Fibroblast of skin of right quadriceps (primary cell): ENCODE measurements around the gene MAMSTR.
"Not testable (repeated sequence)": the region's sequence is repeated elsewhere in the genome, so short reads cannot be mapped to it uniquely, and the experiment has no call there.

Experiments
- DNase-seq: peaks from one replicate; pipeline ENCODE4 v3.0.0-alpha.2; 2013

MAMSTR gene

GRCh38 chr19:48719263-48720171 lies at the start of gene MAMSTR:
TSS of gene MAMSTR (minus strand) at chr19:48719725. CDS start at chr19:48719031, 694 bp downstream.
- DNase-seq = no peak

- no peak for DNase-seq
Measured at GRCh38 chr19:48768994-48769713, 49.6 kb upstream of the MAMSTR start.

GRCh38 chr19:48768171-48768753 lies 48.7 kb upstream of the MAMSTR start:
- not testable (repeated sequence) for DNase-seq

GRCh38 chr19:48765816-48766215 lies 46.3 kb upstream of the MAMSTR start:
- not testable (repeated sequence) for DNase-seq

- no peak for DNase-seq
Measured at GRCh38 chr19:48760504-48761205, 41.1 kb upstream of the MAMSTR start.

- DNase-seq = no peak
Measured at GRCh38 chr19:48757741-48758144, 38.2 kb upstream of the MAMSTR start.

- DNase-seq = no peak
Measured at GRCh38 chr19:48757089-48757675, 37.7 kb upstream of the MAMSTR start.

- no peak for DNase-seq
Measured at GRCh38 chr19:48756686-48757085, 37.2 kb upstream of the MAMSTR start.

- DNase-seq = no peak
Measured at GRCh38 chr19:48756212-48756611, 36.7 kb upstream of the MAMSTR start.

- DNase-seq = no peak
Measured at GRCh38 chr19:48755787-48756186, 36.3 kb upstream of the MAMSTR start.

GRCh38 chr19:48755084-48755641 lies 35.6 kb upstream of the MAMSTR start, which contains the start of gene FGF21:
TSS of gene FGF21 (plus strand) at chr19:48755524. CDS start at chr19:48756237, 713 bp downstream.
- peak; percentile 12 for DNase-seq

GRCh38 chr19:48752496-48753365 lies 33.2 kb upstream of the MAMSTR start, which contains the start of gene FUT1:
TSS of gene FUT1 (minus strand) at chr19:48752641. CDS start at chr19:48751281, 1,360 bp downstream.
- DNase-seq = no peak

- no peak for DNase-seq
Measured at GRCh38 chr19:48751845-48752495, 32.4 kb upstream of the MAMSTR start.

GRCh38 chr19:48750771-48751504 lies 31.4 kb upstream of the MAMSTR start:
- DNase-seq = no peak

- no peak for DNase-seq
Measured at GRCh38 chr19:48750351-48750750, 30.8 kb upstream of the MAMSTR start.

GRCh38 chr19:48749571-48750198 lies 30.2 kb upstream of the MAMSTR start:
- no peak for DNase-seq

GRCh38 chr19:48746738-48747575 lies 27.4 kb upstream of the MAMSTR start, which contains the start of gene IZUMO1:
TSS of gene IZUMO1 (minus strand) at chr19:48746909. CDS start at chr19:48745859, 1,050 bp downstream.
- peak; percentile 90 for DNase-seq

- no peak for DNase-seq
Measured at GRCh38 chr19:48746110-48746509, 26.6 kb upstream of the MAMSTR start.
